GM10266 (cell line): ENCODE measurements around the gene MFAP3.

ENCODE experiments used
- DNase-seq: peaks from one replicate; pipeline ENCODE4 v3.0.0; 2012; ENCODE audit errors: extremely low spot score
- TF ChIP-seq, protein P1 (sequence below): IDR thresholded peaks from 2 replicates; pipeline ENCODE4 v1.5.1; 2012; ENCODE audit warnings: mild to moderate bottlenecking, low read depth; ENCODE audit not compliant: control insufficient read depth, insufficient read depth; ENCODE audit errors: missing control alignments

MFAP3 gene

GRCh38 chr5:154038261-154038706, 483 bp upstream of the MFAP3 start:
- peak; percentile 46 for DNase-seq
- TF ChIP-seq, protein P1, sequence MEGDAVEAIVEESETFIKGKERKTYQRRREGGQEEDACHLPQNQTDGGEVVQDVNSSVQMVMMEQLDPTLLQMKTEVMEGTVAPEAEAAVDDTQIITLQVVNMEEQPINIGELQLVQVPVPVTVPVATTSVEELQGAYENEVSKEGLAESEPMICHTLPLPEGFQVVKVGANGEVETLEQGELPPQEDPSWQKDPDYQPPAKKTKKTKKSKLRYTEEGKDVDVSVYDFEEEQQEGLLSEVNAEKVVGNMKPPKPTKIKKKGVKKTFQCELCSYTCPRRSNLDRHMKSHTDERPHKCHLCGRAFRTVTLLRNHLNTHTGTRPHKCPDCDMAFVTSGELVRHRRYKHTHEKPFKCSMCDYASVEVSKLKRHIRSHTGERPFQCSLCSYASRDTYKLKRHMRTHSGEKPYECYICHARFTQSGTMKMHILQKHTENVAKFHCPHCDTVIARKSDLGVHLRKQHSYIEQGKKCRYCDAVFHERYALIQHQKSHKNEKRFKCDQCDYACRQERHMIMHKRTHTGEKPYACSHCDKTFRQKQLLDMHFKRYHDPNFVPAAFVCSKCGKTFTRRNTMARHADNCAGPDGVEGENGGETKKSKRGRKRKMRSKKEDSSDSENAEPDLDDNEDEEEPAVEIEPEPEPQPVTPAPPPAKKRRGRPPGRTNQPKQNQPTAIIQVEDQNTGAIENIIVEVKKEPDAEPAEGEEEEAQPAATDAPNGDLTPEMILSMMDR, result no peak

GRCh38 chr5:154039458-154039829, 677 bp downstream of the MFAP3 start:
- TF ChIP-seq, protein P1, result no peak

DNA sequence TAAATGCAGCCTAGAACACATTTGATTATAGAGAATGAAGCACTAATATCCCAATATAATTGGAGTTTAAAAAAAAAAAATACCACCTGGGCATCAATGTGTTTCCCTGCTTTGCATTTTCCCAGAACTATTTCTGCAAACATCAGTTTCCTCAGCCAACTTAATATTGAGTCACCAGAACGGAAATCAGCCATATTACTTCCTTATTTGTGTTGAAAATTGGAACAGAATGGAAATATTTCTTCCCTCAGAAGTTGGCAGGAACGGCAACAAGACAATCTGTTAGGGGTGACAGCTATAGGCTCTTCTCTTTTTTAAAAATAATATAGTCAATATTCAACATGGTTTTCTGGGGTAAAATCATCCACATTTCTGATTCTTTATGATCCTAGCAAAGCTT, 4.0 kb downstream of the MFAP3 start:
- no peak for DNase-seq
- TF ChIP-seq, protein P1, result no peak

More at GRCh38 chr5:154039458-154039829, 677 bp downstream of the MFAP3 start:
- DNase-seq, result no peak

GRCh38 chr5:154044099-154044498, 5.3 kb downstream of the MFAP3 start:
- TF ChIP-seq, protein P1, result no peak
- no peak for DNase-seq

DNA sequence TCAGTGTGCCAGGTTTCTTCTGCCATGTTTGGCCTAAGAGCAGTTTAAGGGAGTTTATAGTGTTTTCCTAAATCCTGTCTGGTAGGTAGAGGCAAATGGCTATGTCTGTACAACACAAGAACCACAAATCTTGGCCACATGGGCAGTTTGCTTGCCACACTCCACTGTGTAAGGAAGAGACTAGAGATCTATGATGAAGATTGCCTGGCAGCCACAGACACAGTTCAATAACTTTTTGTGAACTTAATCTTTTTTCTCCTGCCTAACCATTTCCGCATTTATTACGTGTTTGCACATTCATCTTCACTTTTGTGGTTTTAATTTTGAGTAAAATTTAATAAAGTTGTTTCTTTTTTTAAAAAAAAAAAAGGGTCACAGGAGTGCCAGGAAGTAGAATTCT, 5.8 kb downstream of the MFAP3 start:
- DNase-seq, result no peak
- TF ChIP-seq, protein P1, result no peak

GRCh38 chr5:154046486-154046885, 7.7 kb downstream of the MFAP3 start:
- DNase-seq, result no peak
- TF ChIP-seq, protein P1, result no peak

DNA sequence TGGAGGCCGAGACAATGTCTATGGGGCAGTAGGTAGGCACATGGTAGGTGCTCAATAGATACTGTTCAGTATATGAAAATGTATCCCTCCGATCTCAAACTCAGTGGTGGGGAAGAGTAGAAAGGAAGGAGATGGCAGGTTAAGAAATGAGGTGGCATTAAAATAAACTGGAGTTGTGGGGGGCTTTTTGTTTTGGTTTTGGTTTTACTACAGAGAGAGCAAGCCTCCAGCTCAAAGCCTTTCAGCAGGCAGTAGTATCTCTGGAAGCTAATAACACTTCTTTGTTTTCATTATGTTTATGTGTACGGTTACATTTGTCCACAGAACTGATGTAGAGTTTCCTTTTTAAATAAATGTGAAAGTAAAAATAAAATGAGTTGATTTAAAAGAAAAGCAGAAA, 8.6 kb downstream of the MFAP3 start:
- TF ChIP-seq, protein P1, result no peak
- no peak for DNase-seq
